HepG2 (cell line): ENCODE measurements around the gene DRD1. TPM values are rescaled to one million over a fixed set of nuclear protein-coding genes. Genes with fewer than 3 reads are reported as not detected.

Experiments
- ATAC-seq: fragments of 200-7000 bp; cut with Tn5 transposase; 3 replicates; pipeline ENCODE4 v1.9.1; 2020; ENCODE audit warnings: mild to moderate bottlenecking, moderate library complexity
- BruUV-seq: library from RNA; stranded (reverse); fragments of 400-500 nt; replicated peaks from 2 replicates; lab custom pipeline; 2021; lab: Mats Ljungman, UMichigan
- CTCF ChIA-PET: fragments of 300-600 bp; formaldehyde crosslinking; extraction: SDS; loops from one replicate; lab custom pipeline; 2021; ENCODE audit warnings: low total read pairs, inconsistent platforms, low intra/inter-chr PET ratio; lab: Yijun Ruan, JAX
- POLR2A ChIA-PET: fragments of 350-600 bp; sonication (Branson Sonifier 250); formaldehyde crosslinking; loops from one replicate; lab custom pipeline; 2020; ENCODE audit warnings: antibody characterized with exemption, inconsistent platforms; lab: Yijun Ruan, JAX
- DNase-seq: peaks from one replicate; pipeline ENCODE4 v3.0.0-alpha.2; 2015; ENCODE audit warnings: low spot score
- FAIRE-seq: peaks from 3 replicates; lab custom pipeline; 2011; peaks lifted over from hg19 to GRCh38; lab: Jason Lieb, UNC
- H2AFZ ChIP-seq: one replicate; pipeline ENCODE4 v1.6.1; 2011; ENCODE audit warnings: low read length, inconsistent platforms
- H3K27ac ChIP-seq: fragments of 300-600 bp; 3 replicates; pipeline ENCODE4 v1.8.0; 2011; ENCODE audit warnings: mixed run types, mild to moderate bottlenecking, mixed read lengths, low read length, inconsistent platforms; ENCODE audit not compliant: insufficient read depth; ENCODE audit errors: extremely low read length
- H3K27me3 ChIP-seq, 2 experiments: fragments of 200-600 bp in 1 of 2; 2 replicates in 1 of 2; 3 replicates in 1 of 2; pipeline versions ENCODE4 v1.6.0 to v1.8.0; 2011; ENCODE audit warnings: low read length in 2 of 2, mild to moderate bottlenecking in 2 of 2, moderate library complexity in 2 of 2, inconsistent platforms in 1 of 2; ENCODE audit not compliant: insufficient read depth in 2 of 2, control insufficient read depth in 1 of 2
- H3K36me3 ChIP-seq, 2 experiments: fragments of 200-600 bp in 1 of 2; replicated peaks in 1 of 2; 2 replicates in 1 of 2; 3 replicates in 1 of 2; pipeline versions ENCODE4 v1.5.1 to v1.8.0; 2011; ENCODE audit warnings: low read length in 2 of 2, inconsistent platforms in 1 of 2; ENCODE audit not compliant: insufficient read depth in 2 of 2, control insufficient read depth in 1 of 2
- H3K4me1 ChIP-seq: 2 replicates; pipeline ENCODE4 v1.5.1; 2012; ENCODE audit warnings: low read length, inconsistent platforms; ENCODE audit not compliant: insufficient read depth
- H3K4me2 ChIP-seq: 2 replicates; pipeline ENCODE4 v1.6.0; 2011; ENCODE audit warnings: low read depth, low read length, inconsistent platforms
- H3K4me3 ChIP-seq, 3 experiments: fragments of 200-600 bp in 1 of 3; sonication (generic), shearing (Covaris generic) in 1 of 3; replicated peaks in 1 of 3; 2 replicates each; pipeline ENCODE4 v1.5.1; 2011 to 2016; ENCODE audit warnings: low read length in 3 of 3, inconsistent platforms in 2 of 3, low read depth in 2 of 3, mild to moderate bottlenecking in 2 of 3, control low read depth in 1 of 3, mixed read lengths in 1 of 3; ENCODE audit not compliant: insufficient read depth in 1 of 3
- H3K79me2 ChIP-seq: one replicate; pipeline ENCODE4 v1.6.1; 2011; ENCODE audit warnings: low read length, inconsistent platforms; ENCODE audit not compliant: insufficient read depth
- H3K9ac ChIP-seq: 2 replicates; pipeline ENCODE4 v1.6.0; 2011; ENCODE audit warnings: mild to moderate bottlenecking, low read depth, low read length, inconsistent platforms; ENCODE audit not compliant: insufficient read depth
- H3K9me3 ChIP-seq: 2 replicates; pipeline ENCODE4 v1.5.1; 2012; ENCODE audit warnings: mild to moderate bottlenecking, low read length
- H4K20me1 ChIP-seq: 2 replicates; pipeline ENCODE4 v1.6.0; 2011; ENCODE audit warnings: inconsistent platforms, mild to moderate bottlenecking, low read length, moderate library complexity; ENCODE audit not compliant: insufficient read depth
- ADNP ChIP-seq: sonication (generic); formaldehyde crosslinking; IDR thresholded peaks from 2 replicates; pipeline ENCODE4 v1.4.0; 2020; ENCODE audit warnings: missing genetic modification reagents
- CHCHD3 ChIP-seq: sonication (generic); formaldehyde crosslinking; IDR thresholded peaks from 2 replicates; pipeline ENCODE4 v1.8.0; 2022; ENCODE audit warnings: mild to moderate bottlenecking, missing genetic modification reagents, moderate library complexity
- GTF3A ChIP-seq: sonication (generic); formaldehyde crosslinking; conservative IDR thresholded peaks from 2 replicates; pipeline ENCODE4 v1.4.0; 2020; ENCODE audit warnings: mild to moderate bottlenecking, missing genetic modification reagents
- HHEX ChIP-seq: IDR thresholded peaks from 2 replicates; pipeline ENCODE4 v1.6.1; 2016; ENCODE audit warnings: control low read depth
- KMT2A ChIP-seq: sonication (generic); formaldehyde crosslinking; IDR thresholded peaks from 2 replicates; pipeline ENCODE4 v1.4.0; 2020; ENCODE audit warnings: missing genetic modification reagents
- POGK ChIP-seq: sonication (generic); formaldehyde crosslinking; conservative IDR thresholded peaks from 2 replicates; pipeline ENCODE4 v1.8.0; 2022; ENCODE audit warnings: mild to moderate bottlenecking, moderate library complexity, missing genetic modification reagents
- SIX4 ChIP-seq: sonication (generic); formaldehyde crosslinking; IDR thresholded peaks from 2 replicates; pipeline ENCODE4 v1.4.0; 2020; ENCODE audit warnings: missing genetic modification reagents
- TEAD2 ChIP-seq: sonication (generic); formaldehyde crosslinking; IDR thresholded peaks from 2 replicates; pipeline ENCODE4 v1.9.0; 2021; ENCODE audit warnings: missing genetic modification reagents
- TFE3 ChIP-seq: IDR thresholded peaks from 2 replicates; pipeline ENCODE4 v1.6.1; 2016
- ZFY ChIP-seq: sonication (generic); formaldehyde crosslinking; IDR thresholded peaks from 2 replicates; pipeline ENCODE4 v1.4.0; 2020; ENCODE audit warnings: missing genetic modification reagents
- ZNF292 ChIP-seq: sonication (generic); formaldehyde crosslinking; IDR thresholded peaks from 2 replicates; pipeline ENCODE4 v1.8.1; 2022; ENCODE audit warnings: mild to moderate bottlenecking, low read depth, missing genetic modification reagents, borderline replicate concordance
- ZNF331 ChIP-seq: sonication (generic); formaldehyde crosslinking; IDR thresholded peaks from 2 replicates; pipeline ENCODE4 v1.4.0; 2020; ENCODE audit warnings: missing genetic modification reagents
- ZNF556 ChIP-seq: sonication (generic); formaldehyde crosslinking; IDR thresholded peaks from 2 replicates; pipeline ENCODE4 v1.4.0; 2020; ENCODE audit warnings: mild to moderate bottlenecking, missing genetic modification reagents, borderline replicate concordance
- ZNF607 ChIP-seq: sonication (generic); formaldehyde crosslinking; IDR thresholded peaks from 2 replicates; pipeline ENCODE4 v1.5.1; 2020; ENCODE audit warnings: missing genetic modification reagents, mild to moderate bottlenecking, borderline replicate concordance
- ZNF776 ChIP-seq: sonication (generic); formaldehyde crosslinking; IDR thresholded peaks from 2 replicates; pipeline ENCODE4 v1.4.0; 2020; ENCODE audit warnings: mild to moderate bottlenecking, missing genetic modification reagents
- ZNF788 ChIP-seq: sonication (generic); formaldehyde crosslinking; IDR thresholded peaks from 2 replicates; pipeline ENCODE4 v1.5.0; 2020; ENCODE audit warnings: mild to moderate bottlenecking, missing genetic modification reagents, borderline replicate concordance
- WGBS: methylation state at CpG from one replicate; pipeline ENCODE4 v1.1.6; 2017; ENCODE audit warnings: low lambda C conversion rate; 5-methylcytosine and 5-hydroxymethylcytosine counted together
- in situ Hi-C: cut with HindIII; loops from 2 replicates; pipeline ENCODE4 v1.10.0; 2017; ENCODE audit warnings: low pct_unique_long_range_greater_than_20kb; ENCODE audit not compliant: extremely low pct_ligation_motif_present
- intact Hi-C: fragments of 100-400 bp; cut with micrococcal nuclease; formaldehyde crosslinking; loops from one replicate; pipeline ENCODE4 v1.10.0; 2022; ENCODE audit not compliant: unreplicated experiment
- polyA plus RNA-seq, 8 experiments: library from polyadenylated mRNA; depleted of rRNA in 3 of 8; stranded (reverse) in 7 of 8; unstranded in 1 of 8; fragments of >200 nt; fragmentation: Illumina TruSeq in 4 of 8; extraction: Trizol in 4 of 8; gene quantifications; 2 replicates each; pipeline versions ENCODE4 v1.2.1 to v1.2.3, GENCODE V29; 2011 to 2016; ENCODE audit warnings: low read depth in 4 of 8, missing spikeins in 1 of 8, mixed read lengths in 1 of 8; ENCODE audit not compliant: insufficient read depth in 1 of 8
- total RNA-seq, 5 experiments: library from RNA; depleted of rRNA; stranded (reverse); fragments of >200 nt; fragmentation: Illumina TruSeq; extraction: Trizol; gene quantifications; 2 replicates each; pipeline ENCODE4 v1.2.3, GENCODE V29; 2016; ENCODE audit warnings: low read depth in 1 of 5
- TF ChIP-seq, protein P1 (sequence below): sonication (generic); formaldehyde crosslinking; IDR thresholded peaks from 2 replicates; pipeline ENCODE4 v1.9.0; 2021; ENCODE audit warnings: missing genetic modification reagents, borderline replicate concordance

The DRD1 gene
- total and polyA plus RNA-seq, 2 of the 13 experiments (the other 11 are each of a cell fraction or from before 2014, with no cell fraction given) = not detected

GRCh38 chr5:175420383-175420782, 23.6 kb downstream of the DRD1 start (continued):
- TF ChIP-seq ZNF607 = no peak
- no peak for TF ChIP-seq ADNP (CRISPR knock-in tag)
- no peak for TF ChIP-seq ZNF331 (CRISPR knock-in tag)

GRCh38 chr5:175418251-175418650, 25.7 kb downstream of the DRD1 start:
- no peaks in the 10 kb centered on the region for H4K20me1 ChIP-seq
- in situ Hi-C loops (no loop called here), intact Hi-C loops (no loop called here)
- H3K4me1 ChIP-seq = no peaks in the 10 kb centered on the region
- no peaks in the 10 kb centered on the region for H3K27me3 ChIP-seq
- no peak overlapping the region for H3K4me3 ChIP-seq
- H3K4me2 ChIP-seq = no peak overlapping the region
- H3K27ac ChIP-seq = no peak overlapping the region
- BruUV-seq = no TSS peak
- H3K9me3 ChIP-seq = no peaks in the 10 kb centered on the region
- POLR2A ChIA-PET = no interaction called here
- FAIRE-seq (no peak), DNase-seq (no peak), ATAC-seq (no peak)
- 54% methylated on average over 1 of the region's 1 CpG for WGBS
- no peak overlapping the region for H2AFZ ChIP-seq
- CTCF ChIA-PET = no interaction called here
- H3K36me3 ChIP-seq = no peaks in the 10 kb centered on the region
- H3K79me2 ChIP-seq = no peaks in the 10 kb centered on the region
- no peak overlapping the region for H3K9ac ChIP-seq
- TF ChIP-seq HHEX (CRISPR knock-in tag) (no peak), TFE3 (CRISPR knock-in tag) (no peak), ZNF556 (CRISPR knock-in tag) (no peak), ZNF788 (CRISPR knock-in tag) (no peak), ZNF776 (CRISPR knock-in tag) (no peak), SIX4 (CRISPR knock-in tag) (no peak), TEAD2 (CRISPR knock-in tag) (no peak), GTF3A (no peak), KMT2A (CRISPR knock-in tag) (no peak), ZFY (CRISPR knock-in tag) (no peak), POGK (CRISPR knock-in tag) (no peak), CHCHD3 (CRISPR knock-in tag) (no peak), ZNF292 (CRISPR knock-in tag) (no peak)
- TF ChIP-seq, protein P1, sequence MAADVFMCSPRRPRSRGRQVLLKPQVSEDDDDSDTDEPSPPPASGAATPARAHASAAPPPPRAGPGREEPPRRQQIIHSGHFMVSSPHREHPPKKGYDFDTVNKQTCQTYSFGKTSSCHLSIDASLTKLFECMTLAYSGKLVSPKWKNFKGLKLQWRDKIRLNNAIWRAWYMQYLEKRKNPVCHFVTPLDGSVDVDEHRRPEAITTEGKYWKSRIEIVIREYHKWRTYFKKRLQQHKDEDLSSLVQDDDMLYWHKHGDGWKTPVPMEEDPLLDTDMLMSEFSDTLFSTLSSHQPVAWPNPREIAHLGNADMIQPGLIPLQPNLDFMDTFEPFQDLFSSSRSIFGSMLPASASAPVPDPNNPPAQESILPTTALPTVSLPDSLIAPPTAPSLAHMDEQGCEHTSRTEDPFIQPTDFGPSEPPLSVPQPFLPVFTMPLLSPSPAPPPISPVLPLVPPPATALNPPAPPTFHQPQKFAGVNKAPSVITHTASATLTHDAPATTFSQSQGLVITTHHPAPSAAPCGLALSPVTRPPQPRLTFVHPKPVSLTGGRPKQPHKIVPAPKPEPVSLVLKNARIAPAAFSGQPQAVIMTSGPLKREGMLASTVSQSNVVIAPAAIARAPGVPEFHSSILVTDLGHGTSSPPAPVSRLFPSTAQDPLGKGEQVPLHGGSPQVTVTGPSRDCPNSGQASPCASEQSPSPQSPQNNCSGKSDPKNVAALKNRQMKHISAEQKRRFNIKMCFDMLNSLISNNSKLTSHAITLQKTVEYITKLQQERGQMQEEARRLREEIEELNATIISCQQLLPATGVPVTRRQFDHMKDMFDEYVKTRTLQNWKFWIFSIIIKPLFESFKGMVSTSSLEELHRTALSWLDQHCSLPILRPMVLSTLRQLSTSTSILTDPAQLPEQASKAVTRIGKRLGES (CRISPR knock-in tag) = no peak
